ENCODE measurements around the gene USP10. TPM values are rescaled to one million over a fixed set of nuclear protein-coding genes. Genes with fewer than 3 reads are reported as not detected.

USP10 gene
- total RNA-seq, 2 donors from 2014 or later = 103 to 117 TPM

GRCh38 chr16:84808826-84809225 lies 109.0 kb downstream of the USP10 start:
- Mint-ChIP-seq H3K36me3 (ENCODE audit: insufficient read depth in 2 of 2) (no peaks in the 10 kb centered on the region), H3K27me3 (ENCODE audit: low read depth) (no peaks in the 10 kb centered on the region), H3K4me3 (no peak overlapping the region), H3K9me3 (peaks cover 0 to 1% of the 10 kb centered on the region in 2 donors), H3K4me1 (ENCODE audit: low read depth) (peaks cover 21% of the 10 kb centered on the region), H3K27ac (no peak overlapping the region)
- ATAC-seq (replicated peaks in 1 of 2) (no peak), DNase-seq (no peak)

- H3K27ac Mint-ChIP-seq = peak overlapping the region; percentile 52
Measured at GRCh38 chr16:84810518-84811273, 110.9 kb downstream of the USP10 start.

GRCh38 chr16:84811529-84811928 lies 111.7 kb downstream of the USP10 start:
- Mint-ChIP-seq H3K4me3 (no peak overlapping the region), H3K36me3 (ENCODE audit: insufficient read depth in 2 of 2) (no peaks in the 10 kb centered on the region)

More at GRCh38 chr16:84810518-84811273, 110.9 kb downstream of the USP10 start:
- Mint-ChIP-seq H3K27me3 (ENCODE audit: low read depth) (no peaks in the 10 kb centered on the region), H3K4me1 (ENCODE audit: low read depth) (peaks cover 21% of the 10 kb centered on the region), H3K9me3 (peaks cover 0 to 1% of the 10 kb centered on the region in 2 donors), H3K36me3 (ENCODE audit: insufficient read depth in 2 of 2) (no peaks in the 10 kb centered on the region), H3K4me3 (peak overlapping the region; percentile 10 to 60)
- DNase-seq (peak; percentile 22 to 35), ATAC-seq (replicated peaks in 1 of 2) (peak; percentile 66 to 74)

GRCh38 chr16:84813141-84813934 lies 113.5 kb downstream of the USP10 start:
- Mint-ChIP-seq H3K27me3 (ENCODE audit: low read depth) (no peaks in the 10 kb centered on the region), H3K27ac (no peak overlapping the region), H3K4me1 (ENCODE audit: low read depth) (peaks cover 14% of the 10 kb centered on the region), H3K9me3 (peaks cover 0 to 1% of the 10 kb centered on the region in 2 donors), H3K4me3 (no peak overlapping the region), H3K36me3 (ENCODE audit: insufficient read depth in 2 of 2) (no peaks in the 10 kb centered on the region)
- ATAC-seq (replicated peaks in 1 of 2) (no peak), DNase-seq (no peak)

More at GRCh38 chr16:84811529-84811928, 111.7 kb downstream of the USP10 start:
- peaks cover 16% of the 10 kb centered on the region for H3K4me1 Mint-ChIP-seq (ENCODE audit: low read depth)
- ATAC-seq (replicated peaks in 1 of 2) (no peak), DNase-seq (no peak)
- H3K27ac Mint-ChIP-seq = no peak overlapping the region
- peaks cover 0 to 1% of the 10 kb centered on the region in 2 donors for H3K9me3 Mint-ChIP-seq
- H3K27me3 Mint-ChIP-seq (ENCODE audit: low read depth) = no peaks in the 10 kb centered on the region

GRCh38 chr16:84815462-84815861 lies 115.7 kb downstream of the USP10 start:
- Mint-ChIP-seq H3K27ac (no peak overlapping the region), H3K4me1 (ENCODE audit: low read depth) (peaks cover 16% of the 10 kb centered on the region), H3K36me3 (ENCODE audit: insufficient read depth in 2 of 2) (no peaks in the 10 kb centered on the region), H3K4me3 (no peak overlapping the region), H3K9me3 (peaks cover 0 to 1% of the 10 kb centered on the region in 2 donors), H3K27me3 (ENCODE audit: low read depth) (peaks cover 7% of the 10 kb centered on the region)
- ATAC-seq (replicated peaks in 1 of 2) (no peak), DNase-seq (no peak)

GRCh38 chr16:84816023-84816422 lies 116.2 kb downstream of the USP10 start:
- H3K27ac Mint-ChIP-seq = no peak overlapping the region
- no peak overlapping the region for H3K4me3 Mint-ChIP-seq
- H3K4me1 Mint-ChIP-seq (ENCODE audit: low read depth) = peaks cover 13% of the 10 kb centered on the region
- peaks cover 13% of the 10 kb centered on the region for H3K27me3 Mint-ChIP-seq (ENCODE audit: low read depth)
- no peak for DNase-seq
- ATAC-seq (replicated peaks in 1 of 2) = no peak
- H3K36me3 Mint-ChIP-seq (ENCODE audit: insufficient read depth in 2 of 2) = no peaks in the 10 kb centered on the region
- peaks cover 0 to 1% of the 10 kb centered on the region in 2 donors for H3K9me3 Mint-ChIP-seq

GRCh38 chr16:84816485-84816884 lies 116.7 kb downstream of the USP10 start:
- Mint-ChIP-seq H3K27me3 (ENCODE audit: low read depth) (peaks cover 17% of the 10 kb centered on the region), H3K4me3 (no peak overlapping the region), H3K4me1 (ENCODE audit: low read depth) (peaks cover 10% of the 10 kb centered on the region), H3K36me3 (ENCODE audit: insufficient read depth in 2 of 2) (no peaks in the 10 kb centered on the region), H3K27ac (no peak overlapping the region), H3K9me3 (peaks cover 0 to 1% of the 10 kb centered on the region in 2 donors)
- DNase-seq = no peak
- ATAC-seq (replicated peaks in 1 of 2) = no peak

- ATAC-seq (replicated peaks in 1 of 2) (no peak), DNase-seq (no peak)
- peaks cover 0 to 1% of the 10 kb centered on the region in 2 donors for H3K9me3 Mint-ChIP-seq
- no peak overlapping the region for H3K4me3 Mint-ChIP-seq
- peaks cover 10% of the 10 kb centered on the region for H3K4me1 Mint-ChIP-seq (ENCODE audit: low read depth)
- no peak overlapping the region for H3K27ac Mint-ChIP-seq
- H3K36me3 Mint-ChIP-seq (ENCODE audit: insufficient read depth in 2 of 2) = no peaks in the 10 kb centered on the region
- H3K27me3 Mint-ChIP-seq (ENCODE audit: low read depth) = peaks cover 24% of the 10 kb centered on the region
Measured at GRCh38 chr16:84817206-84817605, 117.4 kb downstream of the USP10 start.

GRCh38 chr16:84817613-84818012 lies 117.8 kb downstream of the USP10 start:
- DNase-seq (no peak), ATAC-seq (replicated peaks in 1 of 2) (no peak)
- H3K9me3 Mint-ChIP-seq = peaks cover 0 to 1% of the 10 kb centered on the region in 2 donors
- H3K36me3 Mint-ChIP-seq (ENCODE audit: insufficient read depth in 2 of 2) = no peaks in the 10 kb centered on the region
- H3K4me1 Mint-ChIP-seq (ENCODE audit: low read depth) = peaks cover 10% of the 10 kb centered on the region
- peaks cover 28% of the 10 kb centered on the region for H3K27me3 Mint-ChIP-seq (ENCODE audit: low read depth)
- no peak overlapping the region for H3K4me3 Mint-ChIP-seq
- H3K27ac Mint-ChIP-seq = no peak overlapping the region

GRCh38 chr16:84818133-84818532 lies 118.3 kb downstream of the USP10 start:
- H3K9me3 Mint-ChIP-seq = peaks cover 0 to 1% of the 10 kb centered on the region in 2 donors
- H3K4me1 Mint-ChIP-seq (ENCODE audit: low read depth) = peaks cover 10% of the 10 kb centered on the region
- H3K27me3 Mint-ChIP-seq (ENCODE audit: low read depth) = peaks cover 34% of the 10 kb centered on the region
- H3K36me3 Mint-ChIP-seq (ENCODE audit: insufficient read depth in 2 of 2) = no peaks in the 10 kb centered on the region
- DNase-seq (no peak), ATAC-seq (replicated peaks in 1 of 2) (no peak)
- H3K4me3 Mint-ChIP-seq = no peak overlapping the region
- no peak overlapping the region for H3K27ac Mint-ChIP-seq

- Mint-ChIP-seq H3K4me1 (ENCODE audit: low read depth) (peaks cover 10% of the 10 kb centered on the region), H3K36me3 (ENCODE audit: insufficient read depth in 2 of 2) (no peaks in the 10 kb centered on the region), H3K9me3 (no peaks in the 10 kb centered on the region), H3K27me3 (ENCODE audit: low read depth) (peaks cover 35% of the 10 kb centered on the region), H3K4me3 (peak overlapping the region; percentile 79 to 85), H3K27ac (no peak overlapping the region)
- ATAC-seq (replicated peaks in 1 of 2) (peak in 1 of 2 donors; percentile 7), DNase-seq (no peak)
Measured at GRCh38 chr16:84818989-84819643, 119.3 kb downstream of the USP10 start.

- ATAC-seq (replicated peaks in 1 of 2) (peak; percentile 99), DNase-seq (peak; percentile 88 to 92)
- Mint-ChIP-seq H3K4me3 (peak within 1 kb of the TSS; percentile 79 to 85), H3K27me3 (ENCODE audit: low read depth) (peaks cover 35% of the 10 kb centered on the region), H3K4me1 (ENCODE audit: low read depth) (peaks cover 10% of the 10 kb centered on the region), H3K36me3 (ENCODE audit: insufficient read depth in 2 of 2) (no peaks in the 10 kb centered on the region), H3K9me3 (no peaks in the 10 kb centered on the region), H3K27ac (no peak within 1 kb of the TSS)
Measured at GRCh38 chr16:84819644-84820304, 120.0 kb downstream of the USP10 start, which contains the start of gene CRISPLD2. CRISPLD2 (plus strand) TSS chr16:84819985; CDS start chr16:84838496, 18,511 bp downstream.

Measured in activated T-cell treated with anti-CD3 and anti-CD28 coated beads, Interleukin-2, amount 50 U/mL, for 72 hours (primary cell).